ENCODE data around the gene CTIF. TPM values are rescaled to one million over a fixed set of nuclear protein-coding genes. Genes with fewer than 3 reads are reported as not detected.

CTIF gene
- total and polyA plus RNA-seq, 7 experiments from 2014 or later: 1.3 to 11.2 (median 2.5) TPM; not detected in 2

DNA sequence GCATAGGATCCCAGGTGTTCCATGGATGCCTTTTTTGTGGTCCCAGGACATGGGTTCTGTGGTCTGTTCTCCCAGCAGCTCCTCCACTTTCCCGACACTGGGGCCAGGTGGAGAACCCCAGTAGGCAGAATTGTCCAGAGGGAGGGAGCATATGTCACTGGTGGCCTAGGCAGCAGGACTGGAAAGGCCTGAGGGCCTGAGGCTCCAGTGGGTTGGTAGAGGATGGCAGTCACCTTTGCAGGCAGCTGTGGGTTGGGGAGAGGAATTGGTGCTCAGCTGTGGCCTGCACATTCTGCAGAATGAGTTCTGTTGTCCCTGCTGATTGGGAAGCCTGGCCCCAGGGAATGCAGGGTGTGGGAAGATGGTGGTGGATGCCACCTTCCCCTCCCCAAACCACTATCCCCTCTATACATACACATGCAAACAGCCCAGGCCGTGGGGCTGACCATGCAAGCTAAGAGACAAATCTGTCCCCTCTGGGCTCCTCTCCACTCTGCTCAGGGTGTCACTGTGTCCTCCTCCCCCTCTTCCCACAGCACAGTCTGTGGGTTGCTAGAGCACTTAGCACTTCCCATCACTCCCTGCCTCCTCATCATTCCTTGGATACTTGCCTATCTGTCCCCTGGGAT lies 11.4 kb downstream of the CTIF start:
- H3K4me3 ChIP-seq (ENCODE audit: low read length): no peak overlapping the region
- H3K4me1 ChIP-seq (ENCODE audit: control insufficient read depth in 2 of 2, insufficient read depth in 2 of 2, low read length in 2 of 2): no peaks in the 10 kb centered on the region
- peaks cover 0 to 22% (median 6%) of the 10 kb centered on the region in 5 donors for H3K27me3 Mint-ChIP-seq
- H3K9me3 ChIP-seq (ENCODE audit: control insufficient read depth in 2 of 3, low read length in 3 of 3): no peaks in the 10 kb centered on the region
- H3K9me3 Mint-ChIP-seq: peaks cover 0 to 3% (median 0%) of the 10 kb centered on the region in 11 donors
- H3K4me3 Mint-ChIP-seq: peak overlapping the region in 1 of 10 donors; percentile 28
- H3K4me1 Mint-ChIP-seq: no peaks in the 10 kb centered on the region
- DNase-seq (no peak), ATAC-seq (no peak)
- POLR2A ChIA-PET: no interaction called here
- intact Hi-C loops (cut with micrococcal nuclease): no loop called here
- H3K36me3 ChIP-seq (ENCODE audit: control insufficient read depth in 2 of 3, insufficient read depth in 3 of 3, low read length in 3 of 3): no peaks in the 10 kb centered on the region
- CTCF ChIA-PET: no interaction called here
- no peaks in the 10 kb centered on the region for H3K36me3 Mint-ChIP-seq
- H3K27ac ChIP-seq (ENCODE audit: low read depth, low read length): no peak overlapping the region
- no peaks in the 10 kb centered on the region for H3K27me3 ChIP-seq (ENCODE audit: control insufficient read depth in 2 of 2, insufficient read depth in 2 of 2, low read length in 2 of 2)
- no peak overlapping the region for H3K27ac Mint-ChIP-seq

DNA sequence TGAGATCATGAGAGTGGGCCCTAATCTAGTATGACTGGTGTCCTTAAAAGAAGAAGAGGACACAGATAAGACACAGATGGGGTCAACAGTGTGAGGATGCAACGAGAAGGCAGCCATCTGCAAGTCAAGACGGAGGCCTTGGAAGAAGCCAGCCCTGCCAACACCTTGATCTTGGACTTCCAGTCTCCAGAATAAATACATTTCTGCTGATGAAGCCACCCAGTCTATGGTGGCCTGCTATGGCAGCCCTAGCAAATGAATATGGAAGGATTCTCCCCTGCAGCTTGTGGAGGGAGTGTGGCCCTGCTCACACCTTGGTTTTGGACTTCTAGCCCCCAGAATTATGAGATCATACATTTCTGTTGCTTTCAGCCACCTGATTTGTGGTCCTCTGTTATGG lies 12.3 kb downstream of the CTIF start:
- H3K4me3 Mint-ChIP-seq: no peak overlapping the region
- no peak overlapping the region for H3K27ac Mint-ChIP-seq
- Histone ChIP-seq H3K9me3 (ENCODE audit: control insufficient read depth in 2 of 3, low read length in 3 of 3) (no peaks in the 10 kb centered on the region), H3K27me3 (ENCODE audit: control insufficient read depth in 2 of 2, insufficient read depth in 2 of 2, low read length in 2 of 2) (no peaks in the 10 kb centered on the region), H3K4me3 (ENCODE audit: low read length) (no peak overlapping the region), H3K36me3 (ENCODE audit: control insufficient read depth in 2 of 3, insufficient read depth in 3 of 3, low read length in 3 of 3) (no peaks in the 10 kb centered on the region), H3K27ac (ENCODE audit: low read depth, low read length) (no peak overlapping the region), H3K4me1 (ENCODE audit: control insufficient read depth in 2 of 2, insufficient read depth in 2 of 2, low read length in 2 of 2) (no peaks in the 10 kb centered on the region)
- ChIA-PET POLR2A (no interaction called here), CTCF (no interaction called here)
- peaks cover 0 to 21% (median 1%) of the 10 kb centered on the region in 5 donors for H3K27me3 Mint-ChIP-seq
- no peaks in the 10 kb centered on the region for H3K9me3 Mint-ChIP-seq
- H3K36me3 Mint-ChIP-seq: no peaks in the 10 kb centered on the region
- intact Hi-C loops (cut with micrococcal nuclease): no loop called here
- ATAC-seq (no peak), DNase-seq (no peak)
- no peaks in the 10 kb centered on the region for H3K4me1 Mint-ChIP-seq

- H3K4me3 Mint-ChIP-seq: no peak overlapping the region
- no peak overlapping the region for H3K27ac ChIP-seq (ENCODE audit: low read depth, low read length)
- H3K4me1 ChIP-seq (ENCODE audit: control insufficient read depth in 2 of 2, insufficient read depth in 2 of 2, low read length in 2 of 2): no peaks in the 10 kb centered on the region
- H3K4me3 ChIP-seq (ENCODE audit: low read length): no peak overlapping the region
- DNase-seq: no peak
- H3K27me3 ChIP-seq (ENCODE audit: control insufficient read depth in 2 of 2, insufficient read depth in 2 of 2, low read length in 2 of 2): no peaks in the 10 kb centered on the region
- intact Hi-C loops (cut with micrococcal nuclease): no loop called here
- peaks cover 0 to 11% (median 0%) of the 10 kb centered on the region in 5 donors for H3K27me3 Mint-ChIP-seq
- H3K36me3 Mint-ChIP-seq: no peaks in the 10 kb centered on the region
- no peak overlapping the region for H3K27ac Mint-ChIP-seq
- ChIA-PET POLR2A (no interaction called here), CTCF (no interaction called here)
- H3K9me3 ChIP-seq (ENCODE audit: control insufficient read depth in 2 of 3, low read length in 3 of 3): no peaks in the 10 kb centered on the region
- no peak for ATAC-seq
- no peaks in the 10 kb centered on the region for H3K9me3 Mint-ChIP-seq
- no peaks in the 10 kb centered on the region for H3K4me1 Mint-ChIP-seq
- no peaks in the 10 kb centered on the region for H3K36me3 ChIP-seq (ENCODE audit: control insufficient read depth in 2 of 3, insufficient read depth in 3 of 3, low read length in 3 of 3)
Observed at GRCh38 chr18:48552130-48552529, 13.3 kb downstream of the CTIF start.

- Histone ChIP-seq H3K27ac (ENCODE audit: low read depth, low read length) (no peak overlapping the region), H3K4me3 (ENCODE audit: low read length) (no peak overlapping the region), H3K36me3 (ENCODE audit: control insufficient read depth in 2 of 3, insufficient read depth in 3 of 3, low read length in 3 of 3) (no peaks in the 10 kb centered on the region), H3K4me1 (ENCODE audit: control insufficient read depth in 2 of 2, insufficient read depth in 2 of 2, low read length in 2 of 2) (no peaks in the 10 kb centered on the region), H3K9me3 (ENCODE audit: control insufficient read depth in 2 of 3, low read length in 3 of 3) (no peaks in the 10 kb centered on the region), H3K27me3 (ENCODE audit: control insufficient read depth in 2 of 2, insufficient read depth in 2 of 2, low read length in 2 of 2) (no peaks in the 10 kb centered on the region)
- no peaks in the 10 kb centered on the region for H3K9me3 Mint-ChIP-seq
- DNase-seq (no peak), ATAC-seq (no peak)
- no peak overlapping the region for H3K27ac Mint-ChIP-seq
- no peak overlapping the region for H3K4me3 Mint-ChIP-seq
- no peaks in the 10 kb centered on the region for H3K4me1 Mint-ChIP-seq
- H3K27me3 Mint-ChIP-seq: peaks cover 0 to 9% (median 0%) of the 10 kb centered on the region in 5 donors
- CTCF ChIA-PET: interaction anchor here (0.7 kb wide), 1 partner anchor 802 kb away, joined by 4 read pairs; no protein-coding TSS in a partner anchor
- no peaks in the 10 kb centered on the region for H3K36me3 Mint-ChIP-seq
- intact Hi-C loops (cut with micrococcal nuclease): no loop called here
- POLR2A ChIA-PET: no interaction called here
Observed at GRCh38 chr18:48553236-48553635, 14.4 kb downstream of the CTIF start.

GRCh38 chr18:48554610-48555400 lies 16.0 kb downstream of the CTIF start:
- ChIA-PET CTCF (no interaction called here), POLR2A (no interaction called here)

DNA sequence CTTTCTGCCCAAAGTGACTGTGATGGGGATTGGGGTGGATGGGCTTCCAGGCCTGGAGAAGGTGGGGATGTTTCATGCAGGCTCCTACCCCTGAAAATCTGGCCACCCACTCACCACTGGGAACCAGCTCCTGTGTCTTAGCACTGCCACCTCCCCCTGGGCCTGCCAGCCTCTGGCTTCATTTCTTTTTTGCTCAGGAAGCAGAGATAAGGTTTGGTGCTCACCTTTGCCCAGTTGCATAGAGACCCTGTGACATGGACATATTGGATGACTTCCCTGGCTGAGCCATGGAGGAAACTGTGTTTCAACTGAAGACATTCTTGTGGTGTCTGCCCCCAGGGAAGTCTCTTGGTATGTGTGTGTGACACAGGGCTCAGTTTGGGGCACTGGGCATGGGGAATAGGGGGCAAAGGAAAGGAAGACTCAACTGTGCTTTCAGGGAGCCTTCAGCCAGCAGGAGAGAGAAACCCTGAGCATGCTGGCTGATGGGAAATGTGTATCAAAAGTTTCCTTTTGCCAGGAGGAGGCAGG lies 16.7 kb downstream of the CTIF start:
- H3K27ac ChIP-seq (ENCODE audit: low read depth, low read length): no peak overlapping the region
- no peaks in the 10 kb centered on the region for H3K27me3 ChIP-seq (ENCODE audit: control insufficient read depth in 2 of 2, insufficient read depth in 2 of 2, low read length in 2 of 2)
- H3K4me1 Mint-ChIP-seq: no peaks in the 10 kb centered on the region
- H3K4me3 Mint-ChIP-seq: no peak overlapping the region
- no peaks in the 10 kb centered on the region for H3K36me3 ChIP-seq (ENCODE audit: control insufficient read depth in 2 of 3, insufficient read depth in 3 of 3, low read length in 3 of 3)
- no peaks in the 10 kb centered on the region for H3K36me3 Mint-ChIP-seq
- ChIA-PET POLR2A (no interaction called here), CTCF (no interaction called here)
- H3K4me1 ChIP-seq (ENCODE audit: control insufficient read depth in 2 of 2, insufficient read depth in 2 of 2, low read length in 2 of 2): no peaks in the 10 kb centered on the region
- H3K4me3 ChIP-seq (ENCODE audit: low read length): no peak overlapping the region
- no peaks in the 10 kb centered on the region for H3K9me3 ChIP-seq (ENCODE audit: control insufficient read depth in 2 of 3, low read length in 3 of 3)
- DNase-seq (no peak), ATAC-seq (no peak)
- H3K27ac Mint-ChIP-seq: no peak overlapping the region
- intact Hi-C loops (cut with micrococcal nuclease): no loop called here
- peaks cover 0 to 6% (median 0%) of the 10 kb centered on the region in 5 donors for H3K27me3 Mint-ChIP-seq
- peaks cover 0 to 7% (median 0%) of the 10 kb centered on the region in 11 donors for H3K9me3 Mint-ChIP-seq

More at GRCh38 chr18:48554610-48555400, 16.0 kb downstream of the CTIF start:
- H3K36me3 Mint-ChIP-seq: no peaks in the 10 kb centered on the region
- Histone ChIP-seq H3K4me3 (ENCODE audit: low read length) (no peak overlapping the region), H3K36me3 (ENCODE audit: control insufficient read depth in 2 of 3, insufficient read depth in 3 of 3, low read length in 3 of 3) (no peaks in the 10 kb centered on the region), H3K27ac (ENCODE audit: low read depth, low read length) (no peak overlapping the region), H3K9me3 (ENCODE audit: control insufficient read depth in 2 of 3, low read length in 3 of 3) (no peaks in the 10 kb centered on the region), H3K27me3 (ENCODE audit: control insufficient read depth in 2 of 2, insufficient read depth in 2 of 2, low read length in 2 of 2) (no peaks in the 10 kb centered on the region), H3K4me1 (ENCODE audit: control insufficient read depth in 2 of 2, insufficient read depth in 2 of 2, low read length in 2 of 2) (no peaks in the 10 kb centered on the region)
- DNase-seq (no peak), ATAC-seq (no peak)
- no peak overlapping the region for H3K4me3 Mint-ChIP-seq
- H3K4me1 Mint-ChIP-seq: no peaks in the 10 kb centered on the region
- peaks cover 0 to 8% (median 0%) of the 10 kb centered on the region in 5 donors for H3K27me3 Mint-ChIP-seq
- intact Hi-C loops (cut with micrococcal nuclease): no loop called here
- no peak overlapping the region for H3K27ac Mint-ChIP-seq
- H3K9me3 Mint-ChIP-seq: peaks cover 0 to 7% (median 0%) of the 10 kb centered on the region in 11 donors

All from naive thymus-derived CD4-positive, alpha-beta T cell (primary cell).